Measurements from ENCODE around the gene C19orf47.

C19orf47 gene

GRCh38 chr19:40315812-40316470 lies 32.3 kb downstream of the C19orf47 start:
- Histone ChIP-seq H2AFZ (ENCODE audit: low read depth, low read length) (no peak overlapping the region), H3K9me3 (ENCODE audit: insufficient read depth, low read length) (no peaks in the 10 kb centered on the region), H4K20me1 (ENCODE audit: insufficient read depth, low read length) (no peaks in the 10 kb centered on the region), H3K4me1 (ENCODE audit: low read length) (no peaks in the 10 kb centered on the region), H3K4me2 (ENCODE audit: low read length) (no peak overlapping the region), H3K4me3 (ENCODE audit: low read length) (no peak overlapping the region), H3K36me3 (replicated peaks; ENCODE audit: low read depth, low read length) (peaks cover 14% of the 10 kb centered on the region), H3K9ac (ENCODE audit: low read length) (no peak overlapping the region), H3K27me3 (ENCODE audit: low read depth, low read length) (no peaks in the 10 kb centered on the region), H3K27ac (ENCODE audit: low read length) (no peak overlapping the region), H3K79me2 (ENCODE audit: low read length) (no peaks in the 10 kb centered on the region)
- TF ChIP-seq CTCF (IDR thresholded peaks at IDR 0.05; ENCODE audit: low read depth, low read length) (no peak), EZH2phosphoT487 (IDR thresholded peaks at IDR 0.05; ENCODE audit: low read depth) (no peak)

DNA sequence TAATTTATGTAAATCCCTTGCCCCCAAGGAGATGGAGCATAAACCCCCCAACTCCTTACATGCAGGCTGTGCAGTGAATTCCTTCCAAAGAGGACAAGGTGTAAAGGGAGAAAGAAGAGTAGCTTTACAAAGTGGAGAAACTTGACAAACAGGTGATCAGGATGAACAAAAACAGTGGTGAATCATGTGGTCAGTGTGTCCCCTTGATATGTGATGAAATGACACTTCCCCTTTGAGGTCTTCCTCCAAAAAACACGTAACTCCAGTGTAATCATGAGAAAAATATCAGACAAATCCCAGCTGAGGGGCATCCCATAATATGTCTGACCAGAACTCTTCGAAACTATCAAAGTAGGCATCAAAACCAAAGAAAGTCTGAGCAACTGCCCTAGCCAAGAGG lies 33.5 kb downstream of the C19orf47 start:
- Histone ChIP-seq H4K20me1 (ENCODE audit: insufficient read depth, low read length) (no peaks in the 10 kb centered on the region), H3K36me3 (replicated peaks; ENCODE audit: low read depth, low read length) (peaks cover 8% of the 10 kb centered on the region), H3K4me3 (ENCODE audit: low read length) (no peak overlapping the region), H3K9ac (ENCODE audit: low read length) (no peak overlapping the region), H2AFZ (ENCODE audit: low read depth, low read length) (no peak overlapping the region), H3K4me2 (ENCODE audit: low read length) (no peak overlapping the region), H3K27me3 (ENCODE audit: low read depth, low read length) (no peaks in the 10 kb centered on the region), H3K9me3 (ENCODE audit: insufficient read depth, low read length) (no peaks in the 10 kb centered on the region), H3K27ac (ENCODE audit: low read length) (no peak overlapping the region), H3K79me2 (ENCODE audit: low read length) (no peaks in the 10 kb centered on the region), H3K4me1 (ENCODE audit: low read length) (no peaks in the 10 kb centered on the region)
- TF ChIP-seq EZH2phosphoT487 (IDR thresholded peaks at IDR 0.05; ENCODE audit: low read depth) (no peak), CTCF (IDR thresholded peaks at IDR 0.05; ENCODE audit: low read depth, low read length) (no peak)

- Histone ChIP-seq H2AFZ (ENCODE audit: low read depth, low read length) (no peak overlapping the region), H3K27me3 (ENCODE audit: low read depth, low read length) (no peaks in the 10 kb centered on the region), H3K4me3 (ENCODE audit: low read length) (no peak overlapping the region), H3K27ac (ENCODE audit: low read length) (no peak overlapping the region), H3K4me1 (ENCODE audit: low read length) (no peaks in the 10 kb centered on the region), H4K20me1 (ENCODE audit: insufficient read depth, low read length) (no peaks in the 10 kb centered on the region), H3K4me2 (ENCODE audit: low read length) (no peak overlapping the region), H3K36me3 (replicated peaks; ENCODE audit: low read depth, low read length) (peaks cover 6% of the 10 kb centered on the region), H3K9me3 (ENCODE audit: insufficient read depth, low read length) (no peaks in the 10 kb centered on the region), H3K79me2 (ENCODE audit: low read length) (no peaks in the 10 kb centered on the region), H3K9ac (ENCODE audit: low read length) (no peak overlapping the region)
- TF ChIP-seq CTCF (IDR thresholded peaks at IDR 0.05; ENCODE audit: low read depth, low read length) (no peak), EZH2phosphoT487 (IDR thresholded peaks at IDR 0.05; ENCODE audit: low read depth) (no peak)
Measured at GRCh38 chr19:40313229-40313983, 34.8 kb downstream of the C19orf47 start.

DNA sequence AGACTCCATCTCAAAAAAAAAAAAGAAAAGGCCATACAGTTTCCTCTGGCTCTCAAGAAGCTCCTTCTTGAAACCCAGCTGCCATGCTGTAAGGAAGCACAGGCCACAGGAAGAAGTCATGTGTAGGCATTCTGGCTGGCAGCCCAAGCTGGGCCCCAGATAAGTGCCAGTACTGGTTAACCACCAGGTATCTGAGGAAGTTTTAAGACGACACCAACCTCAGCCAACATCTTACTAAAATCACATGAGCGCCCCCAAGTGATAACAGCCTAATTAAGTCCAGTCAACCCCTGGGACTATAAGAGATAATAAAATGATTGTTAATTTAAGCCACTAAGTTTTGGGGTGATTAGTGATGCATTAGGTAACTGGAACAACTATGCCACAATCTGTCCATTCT lies 35.7 kb downstream of the C19orf47 start:
- no peaks in the 10 kb centered on the region for H3K9me3 ChIP-seq (ENCODE audit: insufficient read depth, low read length)
- peaks cover 4% of the 10 kb centered on the region for H3K36me3 ChIP-seq (replicated peaks; ENCODE audit: low read depth, low read length)
- H3K79me2 ChIP-seq (ENCODE audit: low read length) = no peaks in the 10 kb centered on the region
- H3K4me2 ChIP-seq (ENCODE audit: low read length) = no peak overlapping the region
- no peak overlapping the region for H3K9ac ChIP-seq (ENCODE audit: low read length)
- no peaks in the 10 kb centered on the region for H4K20me1 ChIP-seq (ENCODE audit: insufficient read depth, low read length)
- no peak overlapping the region for H2AFZ ChIP-seq (ENCODE audit: low read depth, low read length)
- no peaks in the 10 kb centered on the region for H3K4me1 ChIP-seq (ENCODE audit: low read length)
- H3K27ac ChIP-seq (ENCODE audit: low read length) = no peak overlapping the region
- no peaks in the 10 kb centered on the region for H3K27me3 ChIP-seq (ENCODE audit: low read depth, low read length)
- H3K4me3 ChIP-seq (ENCODE audit: low read length) = no peak overlapping the region
- TF ChIP-seq CTCF (IDR thresholded peaks at IDR 0.05; ENCODE audit: low read depth, low read length) (peak; percentile 34), EZH2phosphoT487 (IDR thresholded peaks at IDR 0.05; ENCODE audit: low read depth) (no peak)
